ENCODE data around the gene TTLL3.

The TTLL3 gene

GRCh38 chr3:9781978-9782603 lies 28.0 kb upstream of the TTLL3 start:
- DNase-seq = no peak

- DNase-seq = peak; percentile 49
Observed at GRCh38 chr3:9782770-9783169, 27.3 kb upstream of the TTLL3 start.

- no peak for DNase-seq
Observed at GRCh38 chr3:9783954-9784353, 26.1 kb upstream of the TTLL3 start.

- no peak for DNase-seq
Observed at GRCh38 chr3:9784965-9785364, 25.1 kb upstream of the TTLL3 start.

GRCh38 chr3:9785602-9786001 lies 24.5 kb upstream of the TTLL3 start:
- DNase-seq = peak; percentile 41

GRCh38 chr3:9786209-9786739 lies 23.8 kb upstream of the TTLL3 start:
- peak; percentile 16 for DNase-seq

- DNase-seq = no peak
Observed at GRCh38 chr3:9786825-9787669, 23.0 kb upstream of the TTLL3 start.

- DNase-seq = no peak
Observed at GRCh38 chr3:9787714-9788113, 22.3 kb upstream of the TTLL3 start.

- DNase-seq = no peak
Observed at GRCh38 chr3:9791127-9791526, 18.9 kb upstream of the TTLL3 start.

GRCh38 chr3:9791790-9792404 lies 18.2 kb upstream of the TTLL3 start:
- DNase-seq = no peak

- DNase-seq = peak; percentile 90
Observed at GRCh38 chr3:9792405-9793160, 17.5 kb upstream of the TTLL3 start, which contains the start of the genes ARPC4 and TADA3. Gene ARPC4 (plus strand): TSS chr3:9793082. CDS start chr3:9793122, 40 bp downstream. Gene TADA3 (minus strand): TSS chr3:9792473. CDS start chr3:9791466, 1,007 bp downstream.

GRCh38 chr3:9793161-9793781 lies 16.8 kb upstream of the TTLL3 start:
- DNase-seq = peak; percentile 43

GRCh38 chr3:9794400-9794799 lies 15.7 kb upstream of the TTLL3 start:
- no peak for DNase-seq

- no peak for DNase-seq
Observed at GRCh38 chr3:9795207-9795606, 14.9 kb upstream of the TTLL3 start.

- DNase-seq = no peak
Observed at GRCh38 chr3:9797196-9797945, 12.7 kb upstream of the TTLL3 start.

GRCh38 chr3:9800529-9800928 lies 9.5 kb upstream of the TTLL3 start:
- DNase-seq = no peak

- DNase-seq = no peak
Observed at GRCh38 chr3:9803494-9803893, 6.6 kb upstream of the TTLL3 start.

GRCh38 chr3:9804996-9805395 lies 5.1 kb upstream of the TTLL3 start:
- no peak for DNase-seq

- DNase-seq = no peak
Observed at GRCh38 chr3:9806137-9806536, 3.9 kb upstream of the TTLL3 start.

GRCh38 chr3:9806688-9807589 lies 3.1 kb upstream of the TTLL3 start:
- DNase-seq = no peak

- DNase-seq = no peak
Observed at GRCh38 chr3:9807981-9808344, 2.1 kb upstream of the TTLL3 start.

Measured in GF-D8 (cell line).